Activated CD4-positive, alpha-beta T cell treated with anti-CD3 and anti-CD28 coated beads, Interleukin-2, amount 10 ng/mL, durations not matched to agents 7 days and 5 days (primary cell): ENCODE results near the gene RPS6KA2. TPM values are rescaled to one million over a fixed set of nuclear protein-coding genes. Genes with fewer than 3 reads are reported as not detected.

Experiments
- CTCF ChIA-PET: fragments of 350-600 bp; sonication (Branson Sonifier 250); formaldehyde crosslinking; loops from one replicate; lab custom pipeline; 2021; ENCODE audit warnings: antibody characterized with exemption; lab: Charles Lee
- POLR2A ChIA-PET: fragments of 350-600 bp; sonication (Branson Sonifier 250); formaldehyde crosslinking; loops from one replicate; lab custom pipeline; 2021; ENCODE audit warnings: antibody characterized with exemption; lab: Charles Lee
- DNase-seq: peaks from one replicate; pipeline ENCODE4 v3.0.0-alpha.2; 2020
- H3K27ac Mint-ChIP-seq: one replicate; pipeline ENCODE4 v1.8.0; 2021; ENCODE audit warnings: mild to moderate bottlenecking, moderate library complexity, mixed read lengths
- H3K27me3 Mint-ChIP-seq: one replicate; pipeline ENCODE4 v1.8.0; 2021; ENCODE audit warnings: mixed read lengths
- H3K36me3 Mint-ChIP-seq: one replicate; pipeline ENCODE4 v1.8.0; 2021; ENCODE audit warnings: low read depth, mixed read lengths
- H3K4me1 Mint-ChIP-seq: one replicate; pipeline ENCODE4 v1.8.0; 2021; ENCODE audit warnings: mixed read lengths
- H3K4me3 Mint-ChIP-seq: one replicate; pipeline ENCODE4 v1.8.0; 2021; ENCODE audit warnings: mild to moderate bottlenecking, moderate library complexity, mixed read lengths
- H3K9me3 Mint-ChIP-seq: one replicate; pipeline ENCODE4 v1.8.0; 2021; ENCODE audit warnings: mixed read lengths
- total RNA-seq, 2 experiments: library from RNA; stranded (reverse); gene quantifications; one replicate each; pipeline ENCODE4 v1.2.3, GENCODE V29; 2021

RPS6KA2 gene
- total RNA-seq, 2 experiments from 2014 or later: 3.6 to 4.0 TPM

- ChIA-PET POLR2A (no interaction called here), CTCF (no interaction called here)
- Mint-ChIP-seq H3K9me3 (no peaks in the 10 kb centered on the region), H3K36me3 (no peaks in the 10 kb centered on the region), H3K4me1 (no peaks in the 10 kb centered on the region), H3K4me3 (no peak overlapping the region), H3K27ac (no peak overlapping the region), H3K27me3 (no peaks in the 10 kb centered on the region)
- DNase-seq: no peak
Observed at GRCh38 chr6:166600931-166601330, 26.1 kb downstream of the RPS6KA2 start.

GRCh38 chr6:166599205-166599604, 27.8 kb downstream of the RPS6KA2 start:
- ChIA-PET CTCF (interaction anchor here (1.1 to 1.5 kb wide), 2 partner anchors 15 to 16 kb away, joined by 4 read pairs; no protein-coding TSS in a partner anchor), POLR2A (no interaction called here)
- Mint-ChIP-seq H3K4me1 (no peaks in the 10 kb centered on the region), H3K27ac (no peak overlapping the region), H3K9me3 (no peaks in the 10 kb centered on the region), H3K4me3 (no peak overlapping the region), H3K27me3 (no peaks in the 10 kb centered on the region), H3K36me3 (no peaks in the 10 kb centered on the region)
- no peak for DNase-seq

GRCh38 chr6:166598441-166599138, 28.5 kb downstream of the RPS6KA2 start:
- H3K4me1 Mint-ChIP-seq: no peaks in the 10 kb centered on the region
- no peak for DNase-seq
- ChIA-PET CTCF (interaction anchor here (1.1 to 1.5 kb wide), 2 partner anchors 14 to 16 kb away, joined by 4 read pairs; no protein-coding TSS in a partner anchor), POLR2A (no interaction called here)
- H3K4me3 Mint-ChIP-seq: no peak overlapping the region
- no peak overlapping the region for H3K27ac Mint-ChIP-seq
- H3K27me3 Mint-ChIP-seq: no peaks in the 10 kb centered on the region
- H3K9me3 Mint-ChIP-seq: no peaks in the 10 kb centered on the region
- H3K36me3 Mint-ChIP-seq: no peaks in the 10 kb centered on the region

- H3K27me3 Mint-ChIP-seq: no peaks in the 10 kb centered on the region
- CTCF ChIA-PET: interaction anchor here (1.1 to 1.2 kb wide), 2 partner anchors 14 kb away, joined by 4 read pairs; no protein-coding TSS in a partner anchor
- H3K4me1 Mint-ChIP-seq: no peaks in the 10 kb centered on the region
- H3K9me3 Mint-ChIP-seq: no peaks in the 10 kb centered on the region
- no peaks in the 10 kb centered on the region for H3K36me3 Mint-ChIP-seq
- H3K27ac Mint-ChIP-seq: no peak overlapping the region
- POLR2A ChIA-PET: no interaction called here
- no peak for DNase-seq
- no peak overlapping the region for H3K4me3 Mint-ChIP-seq
Observed at GRCh38 chr6:166597711-166598440, 29.2 kb downstream of the RPS6KA2 start.

- DNase-seq: no peak
- CTCF ChIA-PET: interaction anchor here (1.2 kb wide), 1 partner anchor 13 kb away, joined by 4 read pairs; no protein-coding TSS in a partner anchor
- Mint-ChIP-seq H3K27ac (no peak overlapping the region), H3K9me3 (no peaks in the 10 kb centered on the region), H3K4me3 (no peak overlapping the region), H3K4me1 (no peaks in the 10 kb centered on the region), H3K27me3 (no peaks in the 10 kb centered on the region), H3K36me3 (no peaks in the 10 kb centered on the region)
- POLR2A ChIA-PET: no interaction called here
Observed at GRCh38 chr6:166596776-166597507, 30.1 kb downstream of the RPS6KA2 start.

GRCh38 chr6:166595949-166596348, 31.1 kb downstream of the RPS6KA2 start:
- no peaks in the 10 kb centered on the region for H3K9me3 Mint-ChIP-seq
- no peak overlapping the region for H3K27ac Mint-ChIP-seq
- ChIA-PET CTCF (no interaction called here), POLR2A (no interaction called here)
- no peaks in the 10 kb centered on the region for H3K4me1 Mint-ChIP-seq
- DNase-seq: no peak
- no peak overlapping the region for H3K4me3 Mint-ChIP-seq
- H3K36me3 Mint-ChIP-seq: no peaks in the 10 kb centered on the region
- no peaks in the 10 kb centered on the region for H3K27me3 Mint-ChIP-seq

- CTCF ChIA-PET: no interaction called here
- H3K27me3 Mint-ChIP-seq: no peaks in the 10 kb centered on the region
- H3K4me1 Mint-ChIP-seq: no peaks in the 10 kb centered on the region
- no peak for DNase-seq
- POLR2A ChIA-PET: no interaction called here
- no peak overlapping the region for H3K27ac Mint-ChIP-seq
- H3K36me3 Mint-ChIP-seq: no peaks in the 10 kb centered on the region
- H3K9me3 Mint-ChIP-seq: no peaks in the 10 kb centered on the region
- H3K4me3 Mint-ChIP-seq: no peak overlapping the region
Observed at GRCh38 chr6:166595061-166595780, 31.8 kb downstream of the RPS6KA2 start.

- CTCF ChIA-PET: no interaction called here
Observed at GRCh38 chr6:166592821-166593220, 34.2 kb downstream of the RPS6KA2 start.

GRCh38 chr6:166591961-166592520, 35.0 kb downstream of the RPS6KA2 start:
- no peaks in the 10 kb centered on the region for H3K9me3 Mint-ChIP-seq
- POLR2A ChIA-PET: no interaction called here
- H3K27ac Mint-ChIP-seq: no peak overlapping the region
- DNase-seq: no peak
- peaks cover 12% of the 10 kb centered on the region for H3K4me1 Mint-ChIP-seq
- no peaks in the 10 kb centered on the region for H3K27me3 Mint-ChIP-seq
- no peak overlapping the region for H3K4me3 Mint-ChIP-seq
- CTCF ChIA-PET: no interaction called here
- H3K36me3 Mint-ChIP-seq: no peaks in the 10 kb centered on the region

More at GRCh38 chr6:166592821-166593220, 34.2 kb downstream of the RPS6KA2 start:
- no peak overlapping the region for H3K27ac Mint-ChIP-seq
- H3K4me1 Mint-ChIP-seq: peaks cover 12% of the 10 kb centered on the region
- no peaks in the 10 kb centered on the region for H3K9me3 Mint-ChIP-seq
- POLR2A ChIA-PET: no interaction called here
- H3K4me3 Mint-ChIP-seq: no peak overlapping the region
- no peaks in the 10 kb centered on the region for H3K36me3 Mint-ChIP-seq
- no peak for DNase-seq
- no peaks in the 10 kb centered on the region for H3K27me3 Mint-ChIP-seq

- CTCF ChIA-PET: no interaction called here
- POLR2A ChIA-PET: no interaction called here
- Mint-ChIP-seq H3K36me3 (no peaks in the 10 kb centered on the region), H3K27me3 (no peaks in the 10 kb centered on the region), H3K4me1 (peaks cover 12% of the 10 kb centered on the region), H3K4me3 (no peak overlapping the region), H3K9me3 (no peaks in the 10 kb centered on the region), H3K27ac (no peak overlapping the region)
- no peak for DNase-seq
Observed at GRCh38 chr6:166591026-166591425, 36.0 kb downstream of the RPS6KA2 start.

GRCh38 chr6:166589786-166590574, 37.1 kb downstream of the RPS6KA2 start:
- Mint-ChIP-seq H3K27ac (no peak overlapping the region), H3K4me1 (peaks cover 12% of the 10 kb centered on the region), H3K27me3 (no peaks in the 10 kb centered on the region), H3K4me3 (no peak overlapping the region), H3K36me3 (no peaks in the 10 kb centered on the region), H3K9me3 (no peaks in the 10 kb centered on the region)
- ChIA-PET CTCF (interaction anchor here (1.2 kb wide), 1 partner anchor 14 kb away, joined by 3 read pairs; no protein-coding TSS in a partner anchor), POLR2A (no interaction called here)
- no peak for DNase-seq
